GM19035 (cell line): ENCODE results near the gene RIMS3.
"Not testable (repeated sequence)": the region's sequence is repeated elsewhere in the genome, so short reads cannot be mapped to it uniquely, and the experiment has no call there.

Experiments
- ATAC-seq: cut with Tn5 transposase; IDR thresholded peaks from one replicate; pipeline ENCODE4 v1.9.1; 2021; ENCODE audit not compliant: unreplicated experiment

RIMS3 gene

GRCh38 chr1:40633523-40633922 is 32.0 kb downstream of the RIMS3 start:
- ATAC-seq, result no peak

- no peak for ATAC-seq
Observed at GRCh38 chr1:40630488-40631223, 34.8 kb downstream of the RIMS3 start.

- ATAC-seq, result not testable (repeated sequence)
Observed at GRCh38 chr1:40629546-40629945, 35.9 kb downstream of the RIMS3 start.

GRCh38 chr1:40628903-40629292 is 36.6 kb downstream of the RIMS3 start:
- ATAC-seq, result no peak

- ATAC-seq, result peak; percentile 53
Observed at GRCh38 chr1:40627987-40628902, 37.2 kb downstream of the RIMS3 start.

- no peak for ATAC-seq
Observed at GRCh38 chr1:40626383-40626770, 39.1 kb downstream of the RIMS3 start.

GRCh38 chr1:40625476-40626382 is 39.8 kb downstream of the RIMS3 start:
- no peak for ATAC-seq

- no peak for ATAC-seq
Observed at GRCh38 chr1:40625076-40625475, 40.4 kb downstream of the RIMS3 start.

GRCh38 chr1:40622936-40623629 is 42.4 kb downstream of the RIMS3 start:
- no peak for ATAC-seq

- ATAC-seq, result no peak
Observed at GRCh38 chr1:40621821-40622450, 43.5 kb downstream of the RIMS3 start.

- ATAC-seq, result no peak
Observed at GRCh38 chr1:40620586-40621210, 44.8 kb downstream of the RIMS3 start.

- ATAC-seq, result no peak
Observed at GRCh38 chr1:40620150-40620549, 45.3 kb downstream of the RIMS3 start.

- no peak for ATAC-seq
Observed at GRCh38 chr1:40618108-40618507, 47.4 kb downstream of the RIMS3 start.

- peak; percentile 53 for ATAC-seq
Observed at GRCh38 chr1:40612345-40612831, 53.1 kb downstream of the RIMS3 start.

GRCh38 chr1:40610156-40610555 is 55.3 kb downstream of the RIMS3 start:
- no peak for ATAC-seq

GRCh38 chr1:40607921-40608320 is 57.6 kb downstream of the RIMS3 start:
- no peak for ATAC-seq

GRCh38 chr1:40606978-40607377 is 58.5 kb downstream of the RIMS3 start:
- ATAC-seq, result no peak

GRCh38 chr1:40606194-40606593 is 59.3 kb downstream of the RIMS3 start:
- no peak for ATAC-seq

GRCh38 chr1:40599926-40600325 is 65.6 kb downstream of the RIMS3 start:
- ATAC-seq, result no peak
